HepG2 (cell line): ENCODE results near the gene NELFCD. TPM values are rescaled to one million over a fixed set of nuclear protein-coding genes. Genes with fewer than 3 reads are reported as not detected.

Experiments
- ATAC-seq: fragments of 200-7000 bp; cut with Tn5 transposase; 3 replicates; pipeline ENCODE4 v1.9.1; 2020; ENCODE audit warnings: mild to moderate bottlenecking, moderate library complexity
- BruUV-seq: library from RNA; stranded (reverse); fragments of 400-500 nt; replicated peaks from 2 replicates; lab custom pipeline; 2021; lab: Mats Ljungman, UMichigan
- CTCF ChIA-PET: fragments of 300-600 bp; formaldehyde crosslinking; extraction: SDS; loops from one replicate; lab custom pipeline; 2021; ENCODE audit warnings: low total read pairs, inconsistent platforms, low intra/inter-chr PET ratio; lab: Yijun Ruan, JAX
- POLR2A ChIA-PET: fragments of 350-600 bp; sonication (Branson Sonifier 250); formaldehyde crosslinking; loops from one replicate; lab custom pipeline; 2020; ENCODE audit warnings: antibody characterized with exemption, inconsistent platforms; lab: Yijun Ruan, JAX
- DNase-seq: peaks from one replicate; pipeline ENCODE4 v3.0.0-alpha.2; 2015; ENCODE audit warnings: low spot score
- FAIRE-seq: peaks from 3 replicates; lab custom pipeline; 2011; peaks lifted over from hg19 to GRCh38; lab: Jason Lieb, UNC
- H2AFZ ChIP-seq: one replicate; pipeline ENCODE4 v1.6.1; 2011; ENCODE audit warnings: low read length, inconsistent platforms
- H3K27ac ChIP-seq: fragments of 300-600 bp; 3 replicates; pipeline ENCODE4 v1.8.0; 2011; ENCODE audit warnings: mixed run types, mild to moderate bottlenecking, mixed read lengths, low read length, inconsistent platforms; ENCODE audit not compliant: insufficient read depth; ENCODE audit errors: extremely low read length
- H3K27me3 ChIP-seq, 2 experiments: fragments of 200-600 bp in 1 of 2; 2 replicates in 1 of 2; 3 replicates in 1 of 2; pipeline versions ENCODE4 v1.6.0 to v1.8.0; 2011; ENCODE audit warnings: low read length in 2 of 2, mild to moderate bottlenecking in 2 of 2, moderate library complexity in 2 of 2, inconsistent platforms in 1 of 2; ENCODE audit not compliant: insufficient read depth in 2 of 2, control insufficient read depth in 1 of 2
- H3K36me3 ChIP-seq, 2 experiments: fragments of 200-600 bp in 1 of 2; replicated peaks in 1 of 2; 2 replicates in 1 of 2; 3 replicates in 1 of 2; pipeline versions ENCODE4 v1.5.1 to v1.8.0; 2011; ENCODE audit warnings: low read length in 2 of 2, inconsistent platforms in 1 of 2; ENCODE audit not compliant: insufficient read depth in 2 of 2, control insufficient read depth in 1 of 2
- H3K4me1 ChIP-seq: 2 replicates; pipeline ENCODE4 v1.5.1; 2012; ENCODE audit warnings: low read length, inconsistent platforms; ENCODE audit not compliant: insufficient read depth
- H3K4me2 ChIP-seq: 2 replicates; pipeline ENCODE4 v1.6.0; 2011; ENCODE audit warnings: low read depth, low read length, inconsistent platforms
- H3K4me3 ChIP-seq, 3 experiments: fragments of 200-600 bp in 1 of 3; sonication (generic), shearing (Covaris generic) in 1 of 3; replicated peaks in 1 of 3; 2 replicates each; pipeline ENCODE4 v1.5.1; 2011 to 2016; ENCODE audit warnings: low read length in 3 of 3, inconsistent platforms in 2 of 3, low read depth in 2 of 3, mild to moderate bottlenecking in 2 of 3, control low read depth in 1 of 3, mixed read lengths in 1 of 3; ENCODE audit not compliant: insufficient read depth in 1 of 3
- H3K79me2 ChIP-seq: one replicate; pipeline ENCODE4 v1.6.1; 2011; ENCODE audit warnings: low read length, inconsistent platforms; ENCODE audit not compliant: insufficient read depth
- H3K9ac ChIP-seq: 2 replicates; pipeline ENCODE4 v1.6.0; 2011; ENCODE audit warnings: mild to moderate bottlenecking, low read depth, low read length, inconsistent platforms; ENCODE audit not compliant: insufficient read depth
- H3K9me3 ChIP-seq: 2 replicates; pipeline ENCODE4 v1.5.1; 2012; ENCODE audit warnings: mild to moderate bottlenecking, low read length
- H4K20me1 ChIP-seq: 2 replicates; pipeline ENCODE4 v1.6.0; 2011; ENCODE audit warnings: inconsistent platforms, mild to moderate bottlenecking, low read length, moderate library complexity; ENCODE audit not compliant: insufficient read depth
- DBP ChIP-seq: sonication (generic); formaldehyde crosslinking; IDR thresholded peaks from 2 replicates; pipeline ENCODE4 v1.4.0; 2020; ENCODE audit warnings: missing genetic modification reagents; ENCODE audit errors: not compliant biosample characterization
- GATAD2A ChIP-seq: IDR thresholded peaks from 2 replicates; pipeline ENCODE4 v1.6.1; 2016
- IKZF1 ChIP-seq: fragments of 450-650 bp; IDR thresholded peaks from 2 replicates; pipeline ENCODE4 v1.7.1; 2016
- JUND ChIP-seq: sonication (generic); formaldehyde crosslinking; IDR thresholded peaks from 2 replicates; pipeline ENCODE4 v1.8.0; 2022; ENCODE audit warnings: mild to moderate bottlenecking, missing genetic modification reagents
- NCOR1 ChIP-seq: fragments of 200-600 bp; sonication (generic); IDR thresholded peaks from 2 replicates; pipeline ENCODE4 v1.7.0; 2017; ENCODE audit warnings: antibody characterized with exemption, low read length, borderline replicate concordance
- PATZ1 ChIP-seq: sonication (generic); formaldehyde crosslinking; IDR thresholded peaks from 2 replicates; pipeline ENCODE4 v1.4.0; 2020; ENCODE audit warnings: missing genetic modification reagents
- SRF ChIP-seq: IDR thresholded peaks from 2 replicates; pipeline ENCODE4 v1.6.1; 2011; ENCODE audit warnings: mild to moderate bottlenecking, low read depth, low read length, moderate library complexity
- SRSF4 ChIP-seq: fragments of 200-400 bp; formaldehyde crosslinking; IDR thresholded peaks from one replicate; pipeline ENCODE4 v1.6.1; 2018; ENCODE audit warnings: mild to moderate bottlenecking, low read depth, low read length, moderate library complexity; ENCODE audit not compliant: poor library complexity, severe bottlenecking
- TP53 ChIP-seq: sonication (generic); formaldehyde crosslinking; conservative IDR thresholded peaks from 2 replicates; pipeline ENCODE4 v1.4.0; 2020; ENCODE audit warnings: missing genetic modification reagents
- ZFP41 ChIP-seq: sonication (generic); formaldehyde crosslinking; IDR thresholded peaks from 2 replicates; pipeline ENCODE4 v1.4.0; 2020; ENCODE audit warnings: mild to moderate bottlenecking, missing genetic modification reagents, borderline replicate concordance
- ZMYM3 ChIP-seq: sonication (generic); formaldehyde crosslinking; IDR thresholded peaks from 2 replicates; pipeline ENCODE4 v1.5.1; 2020; ENCODE audit warnings: mild to moderate bottlenecking, missing genetic modification reagents
- ZNF251 ChIP-seq: sonication (generic); formaldehyde crosslinking; IDR thresholded peaks from 2 replicates; pipeline ENCODE4 v1.9.0; 2021; ENCODE audit warnings: mild to moderate bottlenecking, missing genetic modification reagents
- ZNF597 ChIP-seq: sonication (generic); formaldehyde crosslinking; IDR thresholded peaks from 2 replicates; pipeline ENCODE4 v1.5.0; 2020; ENCODE audit warnings: missing genetic modification reagents
- ZNF598 ChIP-seq: sonication (generic); formaldehyde crosslinking; IDR thresholded peaks from 2 replicates; pipeline ENCODE4 v1.5.1; 2020; ENCODE audit warnings: mild to moderate bottlenecking, missing genetic modification reagents, borderline replicate concordance
- ZNF687 ChIP-seq: sonication (generic); formaldehyde crosslinking; IDR thresholded peaks from 2 replicates; pipeline ENCODE4 v1.5.1; 2020; ENCODE audit warnings: mild to moderate bottlenecking, missing genetic modification reagents, moderate library complexity
- ZNF761 ChIP-seq: sonication (generic); formaldehyde crosslinking; conservative IDR thresholded peaks from 2 replicates; pipeline ENCODE4 v1.4.0; 2020; ENCODE audit warnings: mild to moderate bottlenecking, missing genetic modification reagents
- WGBS: methylation state at CpG from one replicate; pipeline ENCODE4 v1.1.6; 2017; ENCODE audit warnings: low lambda C conversion rate; 5-methylcytosine and 5-hydroxymethylcytosine counted together
- in situ Hi-C: cut with HindIII; loops from 2 replicates; pipeline ENCODE4 v1.10.0; 2017; ENCODE audit warnings: low pct_unique_long_range_greater_than_20kb; ENCODE audit not compliant: extremely low pct_ligation_motif_present
- intact Hi-C: fragments of 100-400 bp; cut with micrococcal nuclease; formaldehyde crosslinking; loops from one replicate; pipeline ENCODE4 v1.10.0; 2022; ENCODE audit not compliant: unreplicated experiment
- polyA plus RNA-seq, 8 experiments: library from polyadenylated mRNA; depleted of rRNA in 3 of 8; stranded (reverse) in 7 of 8; unstranded in 1 of 8; fragments of >200 nt; fragmentation: Illumina TruSeq in 4 of 8; extraction: Trizol in 4 of 8; gene quantifications; 2 replicates each; pipeline versions ENCODE4 v1.2.1 to v1.2.3, GENCODE V29; 2011 to 2016; ENCODE audit warnings: low read depth in 4 of 8, missing spikeins in 1 of 8, mixed read lengths in 1 of 8; ENCODE audit not compliant: insufficient read depth in 1 of 8
- total RNA-seq, 5 experiments: library from RNA; depleted of rRNA; stranded (reverse); fragments of >200 nt; fragmentation: Illumina TruSeq; extraction: Trizol; gene quantifications; 2 replicates each; pipeline ENCODE4 v1.2.3, GENCODE V29; 2016; ENCODE audit warnings: low read depth in 1 of 5

Gene NELFCD
- total and polyA plus RNA-seq, 2 of the 13 experiments (the other 11 are each of a cell fraction or from before 2014, with no cell fraction given), result 159 to 203 TPM

- POLR2A ChIA-PET, result interaction anchor here (3.9 kb wide), 1 partner anchor 24 kb away, joined by 19 read pairs; the partner anchor contains the start of gene ATP5F1E
- in situ Hi-C loops (no loop called here), intact Hi-C loops (no loop called here)
- FAIRE-seq (no peak), DNase-seq (no peak), ATAC-seq (no peak)
- BruUV-seq, result no TSS peak
- Histone ChIP-seq H3K36me3 (no peaks in the 10 kb centered on the region), H3K4me1 (peaks cover 93% of the 10 kb centered on the region), H2AFZ (no peak overlapping the region), H3K4me2 (no peak overlapping the region), H3K79me2 (peaks cover 3% of the 10 kb centered on the region), H3K4me3 (no peak overlapping the region), H3K27ac (no peak overlapping the region), H3K27me3 (peaks cover 0 to 14% of the 10 kb centered on the region in 2 experiments; a peak in 2 of 5 replicates), H3K9me3 (no peaks in the 10 kb centered on the region), H3K9ac (no peak overlapping the region), H4K20me1 (no peaks in the 10 kb centered on the region)
- 86% methylated on average over 24 of the region's 24 CpGs for WGBS
- CTCF ChIA-PET, result no interaction called here
- no peak for TF ChIP-seq ZNF761 (CRISPR knock-in tag)
- no peak for TF ChIP-seq NCOR1
- TF ChIP-seq IKZF1, result no peak
- TF ChIP-seq JUND (CRISPR knock-in tag), result no peak
- TF ChIP-seq ZMYM3, result no peak
- TF ChIP-seq DBP (CRISPR knock-in tag), result no peak
- TF ChIP-seq ZNF598 (CRISPR knock-in tag), result no peak
- no peak for TF ChIP-seq GATAD2A (CRISPR knock-in tag)
- TF ChIP-seq ZNF597 (CRISPR knock-in tag), result no peak
- TF ChIP-seq SRSF4, result no peak
- TF ChIP-seq SRF, result no peak
- peak; percentile 61 for TF ChIP-seq ZNF687 (CRISPR knock-in tag)
- peak; percentile 42; the same call in 1 of the 2 replicates for TF ChIP-seq PATZ1 (CRISPR knock-in tag)
- no peak for TF ChIP-seq TP53 (CRISPR knock-in tag)
- TF ChIP-seq ZNF251 (CRISPR knock-in tag), result no peak
- no peak for TF ChIP-seq ZFP41 (CRISPR knock-in tag)
Observed at GRCh38 chr20:59007665-59008511, 26.8 kb downstream of the NELFCD start.
